ENCODE data around the gene DEF6.

Gene DEF6

GRCh38 chr6:35312076-35312800 is 14.6 kb downstream of the DEF6 start:
- H3K27ac ChIP-seq (ENCODE audit: low read depth, low read length): no peak overlapping the region
- no peak overlapping the region for H3K4me3 ChIP-seq (ENCODE audit: low read depth, low read length)
- no peaks in the 10 kb centered on the region for H3K36me3 ChIP-seq (ENCODE audit: control insufficient read depth, insufficient read depth, low read length)
- no peak overlapping the region for H3K9ac ChIP-seq (ENCODE audit: low read length)
- no peaks in the 10 kb centered on the region for H3K9me3 ChIP-seq (ENCODE audit: control insufficient read depth, insufficient read depth, low read depth, low read length)
- no peaks in the 10 kb centered on the region for H3K4me1 ChIP-seq (ENCODE audit: control insufficient read depth, insufficient read depth, low read length)
- peaks cover 12% of the 10 kb centered on the region for H3K27me3 ChIP-seq (ENCODE audit: control insufficient read depth, insufficient read depth, low read length)

DNA sequence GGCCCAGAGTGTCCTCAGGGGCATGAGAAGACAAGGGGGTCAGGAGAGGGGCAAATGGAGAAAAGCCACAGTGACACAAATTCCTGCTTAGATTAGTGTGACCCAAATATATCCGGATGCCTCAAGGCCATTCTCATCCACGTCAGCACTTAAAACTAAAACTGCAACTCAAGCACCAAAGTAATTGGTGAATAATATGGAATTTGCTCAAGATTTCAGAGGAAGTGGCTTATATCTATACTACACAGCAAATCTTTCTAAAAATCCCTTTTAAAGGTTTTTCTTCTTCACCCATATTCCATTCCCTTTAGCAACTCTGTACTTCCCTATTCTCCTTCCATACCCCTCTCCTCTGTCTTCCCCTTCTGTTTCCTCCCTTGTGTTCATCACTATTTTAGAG is 15.2 kb downstream of the DEF6 start:
- no peak overlapping the region for H3K27ac ChIP-seq (ENCODE audit: low read depth, low read length)
- H3K36me3 ChIP-seq (ENCODE audit: control insufficient read depth, insufficient read depth, low read length): no peaks in the 10 kb centered on the region
- no peak overlapping the region for H3K9ac ChIP-seq (ENCODE audit: low read length)
- no peak overlapping the region for H3K4me3 ChIP-seq (ENCODE audit: low read depth, low read length)
- peaks cover 18% of the 10 kb centered on the region for H3K27me3 ChIP-seq (ENCODE audit: control insufficient read depth, insufficient read depth, low read length)
- H3K4me1 ChIP-seq (ENCODE audit: control insufficient read depth, insufficient read depth, low read length): peaks cover 4% of the 10 kb centered on the region
- no peaks in the 10 kb centered on the region for H3K9me3 ChIP-seq (ENCODE audit: control insufficient read depth, insufficient read depth, low read depth, low read length)

DNA sequence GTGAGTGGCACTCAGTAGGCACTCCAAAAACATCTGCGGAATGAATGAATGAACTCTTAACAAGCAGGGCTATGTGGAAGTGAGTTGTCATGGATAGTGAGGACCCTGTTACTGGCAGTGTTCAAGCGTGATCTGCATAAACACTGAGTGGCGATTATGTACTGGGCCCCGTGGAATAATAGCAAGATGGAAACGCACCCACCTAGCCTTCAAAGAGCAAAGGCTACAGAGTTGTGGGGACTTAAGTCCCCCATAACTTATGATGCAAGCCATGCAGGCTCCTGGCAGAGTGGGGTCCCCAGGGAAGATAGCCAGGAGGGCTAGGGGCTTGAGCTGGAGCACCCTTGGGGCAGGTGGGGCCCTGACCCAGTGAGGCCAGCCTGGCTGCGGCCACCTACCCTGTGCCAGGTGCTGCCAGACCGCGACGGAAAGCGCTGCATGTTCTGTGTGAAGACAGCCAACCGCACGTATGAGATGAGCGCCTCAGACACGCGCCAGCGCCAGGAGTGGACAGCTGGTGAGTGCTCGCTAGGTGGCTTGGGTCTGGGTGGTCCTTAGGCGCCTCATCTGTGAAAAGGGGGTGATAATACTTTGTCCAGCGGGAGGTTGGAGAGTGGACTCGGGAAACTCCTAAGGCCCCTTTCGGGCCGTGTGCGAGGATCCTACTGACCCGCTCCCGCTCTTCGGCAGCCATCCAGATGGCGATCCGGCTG is 20.0 kb downstream of the DEF6 start:
- Histone ChIP-seq H3K9ac (ENCODE audit: low read length) (peak overlapping the region; percentile 57), H3K4me3 (ENCODE audit: low read depth, low read length) (peak overlapping the region; percentile 71)

DNA sequence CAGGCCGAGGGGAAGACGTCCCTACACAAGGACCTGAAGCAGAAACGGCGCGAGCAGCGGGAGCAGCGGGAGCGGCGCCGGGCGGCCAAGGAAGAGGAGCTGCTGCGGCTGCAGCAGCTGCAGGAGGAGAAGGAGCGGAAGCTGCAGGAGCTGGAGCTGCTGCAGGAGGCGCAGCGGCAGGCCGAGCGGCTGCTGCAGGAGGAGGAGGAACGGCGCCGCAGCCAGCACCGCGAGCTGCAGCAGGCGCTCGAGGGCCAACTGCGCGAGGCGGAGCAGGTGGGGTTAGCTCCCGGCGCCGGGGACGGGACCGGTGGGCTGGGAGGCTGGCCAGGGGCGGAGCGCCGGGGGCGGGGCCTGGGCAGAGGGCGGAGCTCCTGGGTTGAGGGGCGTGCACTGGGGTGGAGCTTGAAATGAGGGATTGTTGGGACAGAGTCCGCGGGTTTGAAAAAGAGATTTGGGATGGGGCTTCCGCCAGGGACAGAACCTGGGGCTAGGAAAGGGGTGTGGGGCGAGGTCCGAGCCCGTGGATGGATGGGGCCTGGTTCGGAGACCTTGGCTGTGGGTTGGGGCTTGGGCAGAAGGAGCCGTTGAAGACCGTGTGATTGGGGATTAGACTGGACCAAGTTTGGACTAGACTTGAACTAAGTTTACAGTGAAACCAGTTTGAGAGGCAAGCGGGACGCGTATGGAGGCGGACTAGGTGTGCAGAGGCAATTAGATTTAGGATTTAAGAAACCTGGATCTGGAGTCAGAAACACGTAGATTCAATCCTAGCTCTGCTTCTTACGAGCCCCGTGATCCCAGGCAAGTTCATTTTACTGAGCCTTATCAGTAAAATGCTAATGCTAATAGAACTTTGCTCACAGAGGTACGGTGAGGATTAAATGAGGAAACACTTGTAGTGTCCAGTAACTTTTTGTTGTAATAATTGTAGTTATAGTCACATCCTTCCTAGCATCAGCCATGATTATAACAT is 20.9 kb downstream of the DEF6 start:
- peak overlapping the region; percentile 57 for H3K9ac ChIP-seq (ENCODE audit: low read length)
- peak overlapping the region; percentile 71 for H3K4me3 ChIP-seq (ENCODE audit: low read depth, low read length)
- no peaks in the 10 kb centered on the region for H3K9me3 ChIP-seq (ENCODE audit: control insufficient read depth, insufficient read depth, low read depth, low read length)
- H3K4me1 ChIP-seq (ENCODE audit: control insufficient read depth, insufficient read depth, low read length): peaks cover 9% of the 10 kb centered on the region
- peaks cover 22% of the 10 kb centered on the region for H3K27me3 ChIP-seq (ENCODE audit: control insufficient read depth, insufficient read depth, low read length)
- no peak overlapping the region for H3K27ac ChIP-seq (ENCODE audit: low read depth, low read length)
- H3K36me3 ChIP-seq (ENCODE audit: control insufficient read depth, insufficient read depth, low read length): peaks cover 4% of the 10 kb centered on the region; the same call in 1 of the 2 replicates

More for the DNA sequence above, 20.0 kb downstream of the DEF6 start:
- no peak overlapping the region for H3K27ac ChIP-seq (ENCODE audit: low read depth, low read length)
- peaks cover 9% of the 10 kb centered on the region for H3K4me1 ChIP-seq (ENCODE audit: control insufficient read depth, insufficient read depth, low read length)
- H3K27me3 ChIP-seq (ENCODE audit: control insufficient read depth, insufficient read depth, low read length): peaks cover 22% of the 10 kb centered on the region
- H3K36me3 ChIP-seq (ENCODE audit: control insufficient read depth, insufficient read depth, low read length): peaks cover 4% of the 10 kb centered on the region; the same call in 1 of the 2 replicates
- no peaks in the 10 kb centered on the region for H3K9me3 ChIP-seq (ENCODE audit: control insufficient read depth, insufficient read depth, low read depth, low read length)

DNA sequence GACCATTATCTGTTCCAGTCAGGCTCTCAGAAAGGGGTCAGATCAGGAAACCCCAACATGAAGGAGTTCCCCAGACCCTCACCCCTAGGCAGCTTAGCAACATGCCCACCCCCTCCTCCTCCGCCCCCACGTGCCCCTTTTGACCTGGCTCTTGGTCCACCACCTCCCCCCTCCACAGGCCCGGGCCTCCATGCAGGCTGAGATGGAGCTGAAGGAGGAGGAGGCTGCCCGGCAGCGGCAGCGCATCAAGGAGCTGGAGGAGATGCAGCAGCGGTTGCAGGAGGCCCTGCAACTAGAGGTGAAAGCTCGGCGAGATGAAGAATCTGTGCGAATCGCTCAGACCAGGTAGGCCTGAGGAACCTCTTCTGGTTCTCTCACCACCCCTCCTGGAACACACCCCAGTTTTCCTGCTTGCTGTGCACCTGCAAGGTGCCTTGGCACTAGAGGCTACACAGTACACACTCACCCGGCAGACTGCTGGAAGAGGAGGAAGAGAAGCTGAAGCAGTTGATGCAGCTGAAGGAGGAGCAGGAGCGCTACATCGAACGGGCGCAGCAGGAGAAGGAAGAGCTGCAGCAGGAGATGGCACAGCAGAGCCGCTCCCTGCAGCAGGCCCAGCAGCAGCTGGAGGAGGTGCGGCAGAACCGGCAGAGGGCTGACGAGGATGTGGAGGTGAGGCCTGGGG is 21.9 kb downstream of the DEF6 start:
- peaks cover 22% of the 10 kb centered on the region for H3K27me3 ChIP-seq (ENCODE audit: control insufficient read depth, insufficient read depth, low read length)
- H3K27ac ChIP-seq (ENCODE audit: low read depth, low read length): no peak overlapping the region
- H3K4me3 ChIP-seq (ENCODE audit: low read depth, low read length): no peak overlapping the region
- H3K4me1 ChIP-seq (ENCODE audit: control insufficient read depth, insufficient read depth, low read length): peaks cover 9% of the 10 kb centered on the region
- peaks cover 4% of the 10 kb centered on the region; the same call in 1 of the 2 replicates for H3K36me3 ChIP-seq (ENCODE audit: control insufficient read depth, insufficient read depth, low read length)
- no peaks in the 10 kb centered on the region for H3K9me3 ChIP-seq (ENCODE audit: control insufficient read depth, insufficient read depth, low read depth, low read length)
- H3K9ac ChIP-seq (ENCODE audit: low read length): no peak overlapping the region

GRCh38 chr6:35320031-35320410 is 22.4 kb downstream of the DEF6 start:
- no peak overlapping the region for H3K9ac ChIP-seq (ENCODE audit: low read length)
- H3K9me3 ChIP-seq (ENCODE audit: control insufficient read depth, insufficient read depth, low read depth, low read length): no peaks in the 10 kb centered on the region
- peaks cover 22% of the 10 kb centered on the region for H3K27me3 ChIP-seq (ENCODE audit: control insufficient read depth, insufficient read depth, low read length)
- H3K4me1 ChIP-seq (ENCODE audit: control insufficient read depth, insufficient read depth, low read length): peaks cover 9% of the 10 kb centered on the region
- no peak overlapping the region for H3K27ac ChIP-seq (ENCODE audit: low read depth, low read length)
- no peak overlapping the region for H3K4me3 ChIP-seq (ENCODE audit: low read depth, low read length)
- H3K36me3 ChIP-seq (ENCODE audit: control insufficient read depth, insufficient read depth, low read length): peaks cover 4% of the 10 kb centered on the region; the same call in 1 of the 2 replicates

DNA sequence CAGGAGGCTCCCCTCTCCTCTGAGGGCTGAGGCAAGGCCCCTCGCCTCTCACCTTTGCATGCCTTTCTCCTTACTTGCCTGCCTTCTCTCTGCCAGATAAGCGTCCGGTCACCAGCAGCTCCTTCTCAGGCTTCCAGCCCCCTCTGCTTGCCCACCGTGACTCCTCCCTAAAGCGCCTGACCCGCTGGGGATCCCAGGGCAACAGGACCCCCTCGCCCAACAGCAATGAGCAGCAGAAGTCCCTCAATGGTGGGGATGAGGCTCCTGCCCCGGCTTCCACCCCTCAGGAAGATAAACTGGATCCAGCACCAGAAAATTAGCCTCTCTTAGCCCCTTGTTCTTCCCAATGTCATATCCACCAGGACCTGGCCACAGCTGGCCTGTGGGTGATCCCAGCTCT is 23.5 kb downstream of the DEF6 start:
- H3K36me3 ChIP-seq (ENCODE audit: control insufficient read depth, insufficient read depth, low read length): peaks cover 4% of the 10 kb centered on the region; the same call in 1 of the 2 replicates
- no peak overlapping the region for H3K9ac ChIP-seq (ENCODE audit: low read length)
- H3K27ac ChIP-seq (ENCODE audit: low read depth, low read length): no peak overlapping the region
- H3K9me3 ChIP-seq (ENCODE audit: control insufficient read depth, insufficient read depth, low read depth, low read length): no peaks in the 10 kb centered on the region
- no peak overlapping the region for H3K4me3 ChIP-seq (ENCODE audit: low read depth, low read length)
- H3K27me3 ChIP-seq (ENCODE audit: control insufficient read depth, insufficient read depth, low read length): peaks cover 21% of the 10 kb centered on the region
- peaks cover 9% of the 10 kb centered on the region for H3K4me1 ChIP-seq (ENCODE audit: control insufficient read depth, insufficient read depth, low read length)

- Histone ChIP-seq H3K9ac (ENCODE audit: low read length) (no peak overlapping the region), H3K4me3 (ENCODE audit: low read depth, low read length) (no peak overlapping the region), H3K9me3 (ENCODE audit: control insufficient read depth, insufficient read depth, low read depth, low read length) (peaks cover 5% of the 10 kb centered on the region; the same call in 1 of the 2 replicates), H3K27ac (ENCODE audit: low read depth, low read length) (no peak overlapping the region), H3K4me1 (ENCODE audit: control insufficient read depth, insufficient read depth, low read length) (no peaks in the 10 kb centered on the region; the same call in 1 of the 2 replicates), H3K36me3 (ENCODE audit: control insufficient read depth, insufficient read depth, low read length) (no peaks in the 10 kb centered on the region), H3K27me3 (ENCODE audit: control insufficient read depth, insufficient read depth, low read length) (no peaks in the 10 kb centered on the region)
These were observed 29.9 kb downstream of the DEF6 start for GRCh38 chr6:35327349-35328027.

- Histone ChIP-seq H3K36me3 (ENCODE audit: control insufficient read depth, insufficient read depth, low read length) (no peaks in the 10 kb centered on the region), H3K4me3 (ENCODE audit: low read depth, low read length) (no peak overlapping the region), H3K27ac (ENCODE audit: low read depth, low read length) (no peak overlapping the region), H3K9ac (ENCODE audit: low read length) (no peak overlapping the region), H3K4me1 (ENCODE audit: control insufficient read depth, insufficient read depth, low read length) (no peaks in the 10 kb centered on the region; the same call in 1 of the 2 replicates), H3K27me3 (ENCODE audit: control insufficient read depth, insufficient read depth, low read length) (no peaks in the 10 kb centered on the region), H3K9me3 (ENCODE audit: control insufficient read depth, insufficient read depth, low read depth, low read length) (peaks cover 5% of the 10 kb centered on the region; the same call in 1 of the 2 replicates)
These were observed 30.6 kb downstream of the DEF6 start for GRCh38 chr6:35328108-35328723.
